Fibroblast of skin of left quadriceps (primary cell): Measurements from ENCODE around the gene PRRC1.
"Not testable (repeated sequence)": the region's sequence is repeated elsewhere in the genome, so short reads cannot be mapped to it uniquely, and the experiment has no call there.

Experiments used
- DNase-seq, 2 experiments: peaks; one replicate each; pipeline ENCODE4 v3.0.0-alpha.2; 2013; ENCODE audit warnings: low read depth in 2 of 2

Gene PRRC1

GRCh38 chr5:127545249-127545648, 27.8 kb downstream of the PRRC1 start:
- not testable (repeated sequence) for DNase-seq

- no peak for DNase-seq
Measured at GRCh38 chr5:127549551-127549950, 32.1 kb downstream of the PRRC1 start.

- DNase-seq: no peak
Measured at GRCh38 chr5:127550652-127551409, 33.4 kb downstream of the PRRC1 start.

- DNase-seq: no peak
Measured at GRCh38 chr5:127551410-127552041, 34.1 kb downstream of the PRRC1 start.

GRCh38 chr5:127555826-127556225, 38.4 kb downstream of the PRRC1 start:
- no peak for DNase-seq

GRCh38 chr5:127556609-127557334, 39.3 kb downstream of the PRRC1 start:
- DNase-seq: no peak

GRCh38 chr5:127558273-127558672, 40.8 kb downstream of the PRRC1 start:
- no peak for DNase-seq

GRCh38 chr5:127561254-127561653, 43.8 kb downstream of the PRRC1 start:
- peak; percentile 61 to 62 for DNase-seq

GRCh38 chr5:127562252-127562651, 44.8 kb downstream of the PRRC1 start:
- no peak for DNase-seq

GRCh38 chr5:127563136-127563535, 45.7 kb downstream of the PRRC1 start:
- DNase-seq: peak; percentile 10 to 15

- peak; percentile 22 to 34 for DNase-seq
Measured at GRCh38 chr5:127564002-127564769, 46.7 kb downstream of the PRRC1 start.

- DNase-seq: no peak
Measured at GRCh38 chr5:127565586-127566270, 48.3 kb downstream of the PRRC1 start.

- no peak for DNase-seq
Measured at GRCh38 chr5:127567026-127567768, 49.8 kb downstream of the PRRC1 start.

- DNase-seq: no peak
Measured at GRCh38 chr5:127568166-127568565, 50.7 kb downstream of the PRRC1 start.

GRCh38 chr5:127569471-127569870, 52.0 kb downstream of the PRRC1 start:
- DNase-seq: not testable (repeated sequence)

- no peak for DNase-seq
Measured at GRCh38 chr5:127571314-127572131, 54.1 kb downstream of the PRRC1 start.

- DNase-seq: no peak
Measured at GRCh38 chr5:127572930-127573329, 55.5 kb downstream of the PRRC1 start.

- DNase-seq: no peak
Measured at GRCh38 chr5:127574852-127575679, 57.6 kb downstream of the PRRC1 start.

- no peak for DNase-seq
Measured at GRCh38 chr5:127577458-127577857, 60.0 kb downstream of the PRRC1 start.
